Measurements from ENCODE around the gene DOCK11.

The DOCK11 gene

DNA sequence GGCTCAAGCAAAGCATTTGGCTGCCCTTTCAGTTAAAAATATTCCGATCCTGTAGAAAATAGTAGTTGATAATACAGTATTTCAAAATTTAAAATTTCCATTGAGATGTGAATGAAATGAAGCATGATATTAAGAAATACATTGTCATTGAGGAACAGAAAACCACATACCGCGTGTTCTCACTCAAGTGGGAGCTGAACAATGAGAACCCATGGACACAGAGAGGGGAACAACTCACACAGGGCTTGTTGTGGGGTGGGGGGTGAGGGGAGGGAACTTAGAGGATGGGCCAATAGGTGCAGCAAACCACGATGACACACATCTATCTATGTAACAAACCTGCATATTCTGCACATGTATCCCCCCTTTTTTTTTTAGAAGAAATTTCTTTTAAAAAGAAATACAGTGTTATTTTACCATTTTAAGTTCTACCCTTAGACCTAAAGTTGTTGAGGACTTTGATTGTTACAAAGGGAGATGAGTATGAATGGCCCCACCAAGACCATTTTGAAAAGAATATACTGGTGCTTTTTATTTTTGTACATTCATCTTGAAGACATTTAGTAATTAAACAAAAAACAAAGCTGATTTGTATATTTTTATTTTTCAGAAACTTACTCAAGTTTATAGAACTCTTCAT is 179.8 kb downstream of the DOCK11 start:
- peak; percentile 15 to 76 for DNase-seq (ENCODE audit: low read depth in 1 of 2, low spot score in 1 of 2)
- H3K27ac ChIP-seq (replicated peaks) = peak overlapping the region; percentile 17
- TF ChIP-seq, protein P1, sequence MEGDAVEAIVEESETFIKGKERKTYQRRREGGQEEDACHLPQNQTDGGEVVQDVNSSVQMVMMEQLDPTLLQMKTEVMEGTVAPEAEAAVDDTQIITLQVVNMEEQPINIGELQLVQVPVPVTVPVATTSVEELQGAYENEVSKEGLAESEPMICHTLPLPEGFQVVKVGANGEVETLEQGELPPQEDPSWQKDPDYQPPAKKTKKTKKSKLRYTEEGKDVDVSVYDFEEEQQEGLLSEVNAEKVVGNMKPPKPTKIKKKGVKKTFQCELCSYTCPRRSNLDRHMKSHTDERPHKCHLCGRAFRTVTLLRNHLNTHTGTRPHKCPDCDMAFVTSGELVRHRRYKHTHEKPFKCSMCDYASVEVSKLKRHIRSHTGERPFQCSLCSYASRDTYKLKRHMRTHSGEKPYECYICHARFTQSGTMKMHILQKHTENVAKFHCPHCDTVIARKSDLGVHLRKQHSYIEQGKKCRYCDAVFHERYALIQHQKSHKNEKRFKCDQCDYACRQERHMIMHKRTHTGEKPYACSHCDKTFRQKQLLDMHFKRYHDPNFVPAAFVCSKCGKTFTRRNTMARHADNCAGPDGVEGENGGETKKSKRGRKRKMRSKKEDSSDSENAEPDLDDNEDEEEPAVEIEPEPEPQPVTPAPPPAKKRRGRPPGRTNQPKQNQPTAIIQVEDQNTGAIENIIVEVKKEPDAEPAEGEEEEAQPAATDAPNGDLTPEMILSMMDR (IDR thresholded peaks at IDR 0.05; ENCODE audit: insufficient read depth, low read length) = no peak
- TF ChIP-seq POLR2AphosphoS5 (IDR thresholded peaks at IDR 0.05; ENCODE audit: low read depth) = no peak
- TF ChIP-seq SPI1 (IDR thresholded peaks at IDR 0.05; ENCODE audit: borderline replicate concordance, low read depth) = no peak; the same call in 1 of the 2 replicates
- TF ChIP-seq, protein P2, sequence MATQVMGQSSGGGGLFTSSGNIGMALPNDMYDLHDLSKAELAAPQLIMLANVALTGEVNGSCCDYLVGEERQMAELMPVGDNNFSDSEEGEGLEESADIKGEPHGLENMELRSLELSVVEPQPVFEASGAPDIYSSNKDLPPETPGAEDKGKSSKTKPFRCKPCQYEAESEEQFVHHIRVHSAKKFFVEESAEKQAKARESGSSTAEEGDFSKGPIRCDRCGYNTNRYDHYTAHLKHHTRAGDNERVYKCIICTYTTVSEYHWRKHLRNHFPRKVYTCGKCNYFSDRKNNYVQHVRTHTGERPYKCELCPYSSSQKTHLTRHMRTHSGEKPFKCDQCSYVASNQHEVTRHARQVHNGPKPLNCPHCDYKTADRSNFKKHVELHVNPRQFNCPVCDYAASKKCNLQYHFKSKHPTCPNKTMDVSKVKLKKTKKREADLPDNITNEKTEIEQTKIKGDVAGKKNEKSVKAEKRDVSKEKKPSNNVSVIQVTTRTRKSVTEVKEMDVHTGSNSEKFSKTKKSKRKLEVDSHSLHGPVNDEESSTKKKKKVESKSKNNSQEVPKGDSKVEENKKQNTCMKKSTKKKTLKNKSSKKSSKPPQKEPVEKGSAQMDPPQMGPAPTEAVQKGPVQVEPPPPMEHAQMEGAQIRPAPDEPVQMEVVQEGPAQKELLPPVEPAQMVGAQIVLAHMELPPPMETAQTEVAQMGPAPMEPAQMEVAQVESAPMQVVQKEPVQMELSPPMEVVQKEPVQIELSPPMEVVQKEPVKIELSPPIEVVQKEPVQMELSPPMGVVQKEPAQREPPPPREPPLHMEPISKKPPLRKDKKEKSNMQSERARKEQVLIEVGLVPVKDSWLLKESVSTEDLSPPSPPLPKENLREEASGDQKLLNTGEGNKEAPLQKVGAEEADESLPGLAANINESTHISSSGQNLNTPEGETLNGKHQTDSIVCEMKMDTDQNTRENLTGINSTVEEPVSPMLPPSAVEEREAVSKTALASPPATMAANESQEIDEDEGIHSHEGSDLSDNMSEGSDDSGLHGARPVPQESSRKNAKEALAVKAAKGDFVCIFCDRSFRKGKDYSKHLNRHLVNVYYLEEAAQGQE (IDR thresholded peaks at IDR 0.05; ENCODE audit: insufficient replicate concordance, low read depth) = no peak
- H3K4me3 ChIP-seq (replicated peaks; ENCODE audit: insufficient read depth, low read length) = no peak overlapping the region
- H3K27me3 ChIP-seq (ENCODE audit: insufficient read depth, poor library complexity, severe bottlenecking) = no peaks in the 10 kb centered on the region

DNA sequence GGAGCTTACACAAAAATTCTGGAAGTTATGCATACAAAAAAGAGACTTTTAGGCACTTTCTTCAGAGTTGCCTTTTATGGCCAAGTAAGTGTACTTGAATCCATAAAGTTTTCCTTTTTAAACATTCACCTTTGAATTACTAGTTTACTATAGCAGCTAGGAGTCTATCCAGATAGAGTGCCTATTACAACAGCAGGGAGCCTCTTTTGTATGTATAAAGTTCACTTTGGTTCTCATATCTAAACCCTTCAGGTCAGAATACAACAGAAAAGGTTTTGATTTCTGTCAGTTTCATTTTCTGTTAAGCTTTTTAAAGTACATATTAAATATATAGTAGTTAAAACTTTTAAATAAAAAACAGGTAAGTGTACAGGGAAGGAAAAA is 180.3 kb downstream of the DOCK11 start:
- no peak for TF ChIP-seq GABPA (IDR thresholded peaks at IDR 0.05; ENCODE audit: low read depth)
- TF ChIP-seq SPI1 (IDR thresholded peaks at IDR 0.05; ENCODE audit: borderline replicate concordance, low read depth) = no peak
- TF ChIP-seq, protein P1 (IDR thresholded peaks at IDR 0.05; ENCODE audit: insufficient read depth, low read length) = no peak
- no peak for TF ChIP-seq POLR2AphosphoS5 (IDR thresholded peaks at IDR 0.05; ENCODE audit: low read depth)
- TF ChIP-seq, protein P2 (IDR thresholded peaks at IDR 0.05; ENCODE audit: insufficient replicate concordance, low read depth) = no peak
- no peak overlapping the region; the same call in 1 of the 2 replicates for H3K27ac ChIP-seq (replicated peaks)
- no peaks in the 10 kb centered on the region for H3K27me3 ChIP-seq (ENCODE audit: insufficient read depth, poor library complexity, severe bottlenecking)
- no peak for DNase-seq (ENCODE audit: low read depth in 1 of 2, low spot score in 1 of 2)
- H3K4me3 ChIP-seq (replicated peaks; ENCODE audit: insufficient read depth, low read length) = no peak overlapping the region

DNA sequence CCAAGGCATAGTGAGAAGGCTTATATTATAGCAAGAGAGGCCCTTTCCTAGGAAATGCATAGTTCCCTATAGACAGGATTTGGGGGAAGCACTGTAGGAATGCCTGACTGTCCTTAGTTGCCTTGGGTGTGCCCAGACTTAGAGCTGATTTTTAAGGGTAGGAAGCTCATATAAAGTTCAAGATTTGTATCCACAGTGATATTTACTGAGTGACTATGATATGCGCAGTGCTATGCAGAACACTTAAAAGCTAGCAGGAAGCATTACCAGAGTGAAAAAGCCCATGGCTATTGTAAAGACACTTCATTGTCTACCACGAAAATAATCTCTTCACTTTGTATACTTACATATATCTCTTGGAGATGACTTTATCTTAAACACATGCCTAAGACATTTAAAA is 181.7 kb downstream of the DOCK11 start:
- Histone ChIP-seq H3K27ac (replicated peaks) (no peak overlapping the region), H3K4me3 (replicated peaks; ENCODE audit: insufficient read depth, low read length) (no peak overlapping the region), H3K27me3 (ENCODE audit: insufficient read depth, poor library complexity, severe bottlenecking) (no peaks in the 10 kb centered on the region)
- DNase-seq (ENCODE audit: low read depth in 1 of 2, low spot score in 1 of 2) = no peak
- TF ChIP-seq, protein P1 (IDR thresholded peaks at IDR 0.05; ENCODE audit: insufficient read depth, low read length) = no peak
- no peak for TF ChIP-seq POLR2AphosphoS5 (IDR thresholded peaks at IDR 0.05; ENCODE audit: low read depth)
- TF ChIP-seq, protein P2 (IDR thresholded peaks at IDR 0.05; ENCODE audit: insufficient replicate concordance, low read depth) = no peak
- no peak for TF ChIP-seq GABPA (IDR thresholded peaks at IDR 0.05; ENCODE audit: low read depth)
- no peak for TF ChIP-seq SPI1 (IDR thresholded peaks at IDR 0.05; ENCODE audit: borderline replicate concordance, low read depth)
